BJ (cell line): ENCODE measurements around the gene DPYD. TPM values are rescaled to one million over a fixed set of nuclear protein-coding genes. Genes with fewer than 3 reads are reported as not detected.

Source experiments
- CTCF ChIA-PET: fragments of 350-600 bp; formaldehyde crosslinking; extraction: SDS; loops from one replicate; lab custom pipeline; 2021; ENCODE audit warnings: antibody characterized with exemption, inconsistent platforms; lab: Yijun Ruan, JAX
- POLR2A ChIA-PET: fragments of 300-600 bp; sonication (Branson Sonifier 250); formaldehyde crosslinking; extraction: SDS; loops from one replicate; lab custom pipeline; 2021; ENCODE audit warnings: antibody characterized with exemption; lab: Charles Lee
- DNase-seq: peaks from one replicate; pipeline ENCODE4 v3.0.0-alpha.2; 2011; ENCODE audit warnings: low read depth
- H3K27me3 ChIP-seq: 2 replicates; pipeline ENCODE4 v1.6.0; 2011; ENCODE audit warnings: low read length; ENCODE audit not compliant: control insufficient read depth, insufficient read depth
- H3K36me3 ChIP-seq: 2 replicates; pipeline ENCODE4 v1.5.1; 2011; ENCODE audit warnings: low read length; ENCODE audit not compliant: control insufficient read depth, insufficient read depth
- H3K4me3 ChIP-seq: 2 replicates; pipeline ENCODE4 v1.5.1; 2011; ENCODE audit warnings: low read depth, mild to moderate bottlenecking, control low read depth, low read length
- polyA plus RNA-seq: library from polyadenylated mRNA; depleted of rRNA; stranded (reverse); fragments of >200 nt; gene quantifications from 2 replicates; pipeline ENCODE4 v1.2.3, GENCODE V29; 2011
- TF ChIP-seq, protein P1 (sequence below): IDR thresholded peaks from 2 replicates; pipeline ENCODE4 v1.5.1; 2011; ENCODE audit warnings: low read depth, mild to moderate bottlenecking, control low read depth, inconsistent platforms, low read length, moderate library complexity; ENCODE audit not compliant: insufficient read depth

The DPYD gene
- polyA plus RNA-seq, 1 experiment, result 13.1 TPM

DNA sequence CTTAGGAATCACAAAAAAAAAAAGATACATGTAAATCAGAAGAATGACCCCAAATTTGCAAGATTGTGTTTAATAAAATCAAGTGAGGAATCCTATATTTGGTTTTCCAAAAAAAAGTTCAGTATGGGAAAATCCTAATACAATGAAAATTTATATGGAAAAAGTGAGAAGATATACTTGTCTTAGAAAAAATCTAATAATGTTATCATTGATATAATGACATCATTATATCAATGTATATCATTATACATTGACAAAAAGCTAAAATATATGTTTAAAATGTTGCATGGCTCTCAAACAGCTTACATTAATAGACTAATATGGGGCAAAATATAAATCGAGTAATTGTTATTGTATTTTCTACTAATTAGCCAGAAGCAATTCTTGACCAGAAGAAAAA, 37.0 kb downstream of the DPYD start:
- TF ChIP-seq, protein P1, sequence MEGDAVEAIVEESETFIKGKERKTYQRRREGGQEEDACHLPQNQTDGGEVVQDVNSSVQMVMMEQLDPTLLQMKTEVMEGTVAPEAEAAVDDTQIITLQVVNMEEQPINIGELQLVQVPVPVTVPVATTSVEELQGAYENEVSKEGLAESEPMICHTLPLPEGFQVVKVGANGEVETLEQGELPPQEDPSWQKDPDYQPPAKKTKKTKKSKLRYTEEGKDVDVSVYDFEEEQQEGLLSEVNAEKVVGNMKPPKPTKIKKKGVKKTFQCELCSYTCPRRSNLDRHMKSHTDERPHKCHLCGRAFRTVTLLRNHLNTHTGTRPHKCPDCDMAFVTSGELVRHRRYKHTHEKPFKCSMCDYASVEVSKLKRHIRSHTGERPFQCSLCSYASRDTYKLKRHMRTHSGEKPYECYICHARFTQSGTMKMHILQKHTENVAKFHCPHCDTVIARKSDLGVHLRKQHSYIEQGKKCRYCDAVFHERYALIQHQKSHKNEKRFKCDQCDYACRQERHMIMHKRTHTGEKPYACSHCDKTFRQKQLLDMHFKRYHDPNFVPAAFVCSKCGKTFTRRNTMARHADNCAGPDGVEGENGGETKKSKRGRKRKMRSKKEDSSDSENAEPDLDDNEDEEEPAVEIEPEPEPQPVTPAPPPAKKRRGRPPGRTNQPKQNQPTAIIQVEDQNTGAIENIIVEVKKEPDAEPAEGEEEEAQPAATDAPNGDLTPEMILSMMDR, result no peak
- no peaks in the 10 kb centered on the region for H3K36me3 ChIP-seq
- H3K27me3 ChIP-seq, result no peaks in the 10 kb centered on the region
- POLR2A ChIA-PET, result no interaction called here
- H3K4me3 ChIP-seq, result no peak overlapping the region
- no peak for DNase-seq
- CTCF ChIA-PET, result no interaction called here

DNA sequence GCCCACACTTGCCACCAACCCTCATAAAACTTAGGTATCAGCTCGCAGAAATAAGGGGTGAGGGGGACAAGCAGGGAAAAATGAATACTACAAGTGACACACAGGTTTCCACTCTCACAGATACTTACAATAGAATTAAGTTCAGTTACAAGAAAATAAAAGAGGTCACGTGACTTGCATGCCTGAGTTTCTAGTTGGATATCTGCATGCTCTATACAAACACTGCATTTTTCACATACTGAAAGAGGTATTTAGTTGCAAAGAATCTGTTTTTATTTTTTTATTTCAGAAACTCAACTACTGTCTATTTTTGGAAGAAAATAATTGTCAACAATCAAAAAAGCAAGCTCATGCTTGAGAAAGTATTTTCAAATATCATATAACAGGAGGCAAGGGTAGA, 43.5 kb downstream of the DPYD start:
- no peak for DNase-seq
- H3K4me3 ChIP-seq, result no peak overlapping the region
- POLR2A ChIA-PET, result no interaction called here
- H3K36me3 ChIP-seq, result no peaks in the 10 kb centered on the region
- TF ChIP-seq, protein P1, result no peak
- CTCF ChIA-PET, result interaction anchor here (1.0 kb wide), 1 partner anchor 13 kb away, joined by 3 read pairs; no protein-coding TSS in a partner anchor
- H3K27me3 ChIP-seq, result no peaks in the 10 kb centered on the region

DNA sequence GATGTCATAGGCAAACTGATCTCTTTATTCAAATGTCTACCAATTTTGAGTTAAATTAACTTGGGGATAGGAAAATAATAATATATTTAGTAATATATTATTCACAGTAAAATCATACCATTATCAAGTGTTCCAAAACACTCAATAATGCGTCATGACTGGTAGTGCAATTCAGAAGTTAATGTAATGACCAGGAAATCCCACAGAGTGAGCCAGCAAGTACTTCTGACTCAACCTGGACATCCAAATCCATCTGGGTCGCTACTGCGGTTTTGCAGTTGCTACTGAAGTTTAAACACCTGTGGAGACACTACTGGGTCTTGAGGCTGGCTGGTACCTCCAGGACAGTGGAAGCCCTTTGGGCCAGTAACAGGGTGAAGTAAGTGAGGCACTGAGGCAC, 44.8 kb downstream of the DPYD start:
- no peak overlapping the region for H3K4me3 ChIP-seq
- H3K36me3 ChIP-seq, result no peaks in the 10 kb centered on the region
- POLR2A ChIA-PET, result no interaction called here
- CTCF ChIA-PET, result no interaction called here
- no peak for DNase-seq
- TF ChIP-seq, protein P1, result no peak
- no peaks in the 10 kb centered on the region for H3K27me3 ChIP-seq

DNA sequence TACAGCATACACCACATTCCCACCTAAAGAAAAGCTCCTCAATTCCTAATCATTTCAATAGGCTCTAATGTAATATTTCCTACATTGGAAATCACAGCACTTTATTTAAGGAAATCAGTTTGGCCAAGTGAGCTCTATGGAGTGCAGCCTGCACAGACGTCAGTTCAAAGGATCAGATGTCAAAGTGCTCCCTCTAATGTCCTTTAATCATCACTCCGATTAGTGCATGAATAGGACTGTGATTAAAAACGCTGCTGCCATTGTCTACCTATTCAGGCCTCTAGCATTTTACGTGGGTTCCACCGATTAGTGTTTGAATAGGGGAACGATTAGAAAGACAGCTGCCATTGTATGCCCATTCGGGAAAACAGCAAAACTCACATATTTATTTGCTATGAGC, 50.2 kb downstream of the DPYD start:
- no peaks in the 10 kb centered on the region for H3K36me3 ChIP-seq
- ChIA-PET POLR2A (no interaction called here), CTCF (interaction anchor here (1.1 kb wide), 1 partner anchor 10 kb away, joined by 3 read pairs; no protein-coding TSS in a partner anchor)

GRCh38 chr1:97869441-97869840, 51.4 kb downstream of the DPYD start:
- no peak overlapping the region for H3K4me3 ChIP-seq
- POLR2A ChIA-PET, result no interaction called here
- no peak for DNase-seq
- H3K36me3 ChIP-seq, result no peaks in the 10 kb centered on the region
- H3K27me3 ChIP-seq, result no peaks in the 10 kb centered on the region
- TF ChIP-seq, protein P1, result no peak
- CTCF ChIA-PET, result no interaction called here

More for the DNA sequence above, 50.2 kb downstream of the DPYD start:
- TF ChIP-seq, protein P1, result no peak
- Histone ChIP-seq H3K4me3 (no peak overlapping the region), H3K27me3 (no peaks in the 10 kb centered on the region)
- DNase-seq, result no peak
